Measurements from ENCODE around the gene CYTL1. TPM values are rescaled to one million over a fixed set of nuclear protein-coding genes. Genes with fewer than 3 reads are reported as not detected.

Gene CYTL1
- total and polyA plus RNA-seq, 7 donors: 0.54 to 3.6 (median 1.5) TPM; not detected in 2

GRCh38 chr4:5048721-5049120, 29.5 kb upstream of the CYTL1 start:
- Histone ChIP-seq H3K9me3 (no peaks in the 10 kb centered on the region), H3K4me3 (no peak overlapping the region), H3K27ac (no peak overlapping the region), H3K4me1 (peaks cover 0 to 22% (median 18%) of the 10 kb centered on the region in 4 donors), H3K27me3 (no peaks in the 10 kb centered on the region), H3K36me3 (no peaks in the 10 kb centered on the region)
- 83 to 87% methylated on average over 4 of the region's 4 CpGs for WGBS, 2 donors
- intact Hi-C loops (cut with DNase I): no loop called here
- TF ChIP-seq POLR2AphosphoS5 (IDR thresholded peaks at IDR 0.05) (no peak), POLR2A (IDR thresholded peaks at IDR 0.05) (no peak), EP300 (IDR thresholded peaks at IDR 0.05) (no peak)
- TF ChIP-seq, protein P1, sequence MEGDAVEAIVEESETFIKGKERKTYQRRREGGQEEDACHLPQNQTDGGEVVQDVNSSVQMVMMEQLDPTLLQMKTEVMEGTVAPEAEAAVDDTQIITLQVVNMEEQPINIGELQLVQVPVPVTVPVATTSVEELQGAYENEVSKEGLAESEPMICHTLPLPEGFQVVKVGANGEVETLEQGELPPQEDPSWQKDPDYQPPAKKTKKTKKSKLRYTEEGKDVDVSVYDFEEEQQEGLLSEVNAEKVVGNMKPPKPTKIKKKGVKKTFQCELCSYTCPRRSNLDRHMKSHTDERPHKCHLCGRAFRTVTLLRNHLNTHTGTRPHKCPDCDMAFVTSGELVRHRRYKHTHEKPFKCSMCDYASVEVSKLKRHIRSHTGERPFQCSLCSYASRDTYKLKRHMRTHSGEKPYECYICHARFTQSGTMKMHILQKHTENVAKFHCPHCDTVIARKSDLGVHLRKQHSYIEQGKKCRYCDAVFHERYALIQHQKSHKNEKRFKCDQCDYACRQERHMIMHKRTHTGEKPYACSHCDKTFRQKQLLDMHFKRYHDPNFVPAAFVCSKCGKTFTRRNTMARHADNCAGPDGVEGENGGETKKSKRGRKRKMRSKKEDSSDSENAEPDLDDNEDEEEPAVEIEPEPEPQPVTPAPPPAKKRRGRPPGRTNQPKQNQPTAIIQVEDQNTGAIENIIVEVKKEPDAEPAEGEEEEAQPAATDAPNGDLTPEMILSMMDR (IDR thresholded peaks at IDR 0.05): no peak
- DNase-seq: no peak

GRCh38 chr4:5045097-5045496, 25.8 kb upstream of the CYTL1 start:
- DNase-seq: no peak

DNA sequence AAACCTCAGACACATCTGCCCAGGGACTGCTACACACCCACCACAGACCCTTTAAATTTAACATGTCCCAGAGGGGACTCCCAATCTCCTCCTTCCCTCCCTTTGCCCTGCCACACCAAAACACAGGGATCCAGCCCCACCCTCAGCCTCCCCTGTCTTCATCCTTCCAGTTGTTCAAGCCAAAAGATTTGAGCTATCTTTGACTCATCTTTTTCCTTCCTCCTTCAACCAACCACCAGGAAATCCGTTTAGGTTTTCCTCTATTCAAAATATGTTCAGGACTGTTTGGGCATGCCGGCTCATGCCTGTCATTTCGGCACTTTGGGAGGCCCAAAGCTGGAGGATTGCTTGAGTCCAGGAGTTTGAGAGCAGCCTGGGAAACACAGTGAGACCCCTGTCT, 25.1 kb upstream of the CYTL1 start:
- TF ChIP-seq POLR2AphosphoS5 (IDR thresholded peaks at IDR 0.05) (no peak), POLR2A (IDR thresholded peaks at IDR 0.05) (no peak), EP300 (IDR thresholded peaks at IDR 0.05) (no peak)
- TF ChIP-seq, protein P1 (IDR thresholded peaks at IDR 0.05): no peak
- no peaks in the 10 kb centered on the region for H3K4me1 ChIP-seq
- intact Hi-C loops (cut with DNase I): no loop called here
- no peaks in the 10 kb centered on the region for H3K9me3 ChIP-seq
- no peak overlapping the region for H3K4me3 ChIP-seq
- H3K27ac ChIP-seq: no peak overlapping the region
- no peak for DNase-seq
- H3K36me3 ChIP-seq: no peaks in the 10 kb centered on the region
- WGBS, 2 donors: 47 to 70% methylated on average over 3 of the region's 3 CpGs
- H3K27me3 ChIP-seq: no peaks in the 10 kb centered on the region

More at GRCh38 chr4:5045097-5045496, 25.8 kb upstream of the CYTL1 start:
- 35 to 63% methylated on average over 3 of the region's 3 CpGs for WGBS, 2 donors
- Histone ChIP-seq H3K27ac (no peak overlapping the region), H3K27me3 (no peaks in the 10 kb centered on the region), H3K4me3 (no peak overlapping the region), H3K36me3 (no peaks in the 10 kb centered on the region), H3K9me3 (no peaks in the 10 kb centered on the region), H3K4me1 (peaks cover 0 to under 1% (median under 1%) of the 10 kb centered on the region in 4 donors)
- TF ChIP-seq POLR2A (IDR thresholded peaks at IDR 0.05) (no peak), POLR2AphosphoS5 (IDR thresholded peaks at IDR 0.05) (no peak), EP300 (IDR thresholded peaks at IDR 0.05) (no peak)
- TF ChIP-seq, protein P1 (IDR thresholded peaks at IDR 0.05): no peak
- intact Hi-C loops (cut with DNase I): no loop called here

GRCh38 chr4:5043579-5043978, 24.3 kb upstream of the CYTL1 start:
- DNase-seq: no peak
- Histone ChIP-seq H3K4me3 (no peak overlapping the region), H3K27me3 (no peaks in the 10 kb centered on the region), H3K27ac (no peak overlapping the region), H3K9me3 (no peaks in the 10 kb centered on the region), H3K36me3 (no peaks in the 10 kb centered on the region), H3K4me1 (peaks cover 0 to under 1% (median 0%) of the 10 kb centered on the region in 4 donors)
- TF ChIP-seq EP300 (IDR thresholded peaks at IDR 0.05) (no peak), POLR2A (IDR thresholded peaks at IDR 0.05) (no peak), POLR2AphosphoS5 (IDR thresholded peaks at IDR 0.05) (no peak)
- TF ChIP-seq, protein P1 (IDR thresholded peaks at IDR 0.05): no peak
- intact Hi-C loops (cut with DNase I): no loop called here
- 55 to 56% methylated on average over 6 of the region's 6 CpGs for WGBS, 2 donors

GRCh38 chr4:5041699-5042098, 22.4 kb upstream of the CYTL1 start:
- TF ChIP-seq POLR2A (IDR thresholded peaks at IDR 0.05) (no peak), EP300 (IDR thresholded peaks at IDR 0.05) (no peak), POLR2AphosphoS5 (IDR thresholded peaks at IDR 0.05) (no peak)
- TF ChIP-seq, protein P1 (IDR thresholded peaks at IDR 0.05): no peak

More at GRCh38 chr4:5041699-5042098, 22.4 kb upstream of the CYTL1 start:
- no peaks in the 10 kb centered on the region for H3K9me3 ChIP-seq
- no peak overlapping the region for H3K4me3 ChIP-seq
- no peaks in the 10 kb centered on the region for H3K36me3 ChIP-seq
- intact Hi-C loops (cut with DNase I): no loop called here
- DNase-seq: no peak
- no peaks in the 10 kb centered on the region for H3K27me3 ChIP-seq
- 69 to 74% methylated on average over 7 of the region's 7 CpGs for WGBS, 2 donors
- H3K4me1 ChIP-seq: peaks cover 0 to 12% (median 2%) of the 10 kb centered on the region in 4 donors
- H3K27ac ChIP-seq: no peak overlapping the region
